GM18507 (cell line): ENCODE measurements around the gene ABI2.
"Not testable (repeated sequence)": the region's sequence is repeated elsewhere in the genome, so short reads cannot be mapped to it uniquely, and the experiment has no call there.

ENCODE experiments used
- DNase-seq: peaks from one replicate; pipeline ENCODE4 v3.0.0; 2011; ENCODE audit warnings: low read depth; ENCODE audit not compliant: insufficient read length; ENCODE audit errors: extremely low spot score
- FAIRE-seq: peaks from 2 replicates; lab custom pipeline; 2011; peaks lifted over from hg19 to GRCh38; lab: Jason Lieb, UNC

The ABI2 gene

GRCh38 chr2:203327901-203328759 is at the start of gene ABI2:
Gene ABI2 (plus strand): TSS chr2:203328394. CDS start chr2:203328515, 121 bp downstream.
- DNase-seq (peak; percentile 75), FAIRE-seq (no peak)

- DNase-seq (no peak), FAIRE-seq (no peak)
Observed at GRCh38 chr2:203279288-203279687, 48.9 kb upstream of the ABI2 start.

GRCh38 chr2:203280428-203281064 is 47.6 kb upstream of the ABI2 start:
- FAIRE-seq = no peak

GRCh38 chr2:203282101-203282500 is 46.1 kb upstream of the ABI2 start:
- DNase-seq (no peak), FAIRE-seq (no peak)

More at GRCh38 chr2:203280428-203281064, 47.6 kb upstream of the ABI2 start:
- DNase-seq = no peak

- DNase-seq (no peak), FAIRE-seq (no peak)
Observed at GRCh38 chr2:203286532-203286931, 41.7 kb upstream of the ABI2 start.

- no peak for DNase-seq
Observed at GRCh38 chr2:203301667-203302066, 26.5 kb upstream of the ABI2 start.

GRCh38 chr2:203302586-203302985 is 25.6 kb upstream of the ABI2 start:
- FAIRE-seq, DNase-seq: not testable (repeated sequence)

More at GRCh38 chr2:203301667-203302066, 26.5 kb upstream of the ABI2 start:
- FAIRE-seq = no peak

- no peak for DNase-seq
- FAIRE-seq = no peak
Observed at GRCh38 chr2:203310688-203311436, 17.3 kb upstream of the ABI2 start.

- FAIRE-seq = peak; percentile 26
- DNase-seq = no peak
Observed at GRCh38 chr2:203326356-203326755, 1.8 kb upstream of the ABI2 start.

- DNase-seq (no peak), FAIRE-seq (peak; percentile 72)
Observed at GRCh38 chr2:203327582-203327900, 653 bp upstream of the ABI2 start.

GRCh38 chr2:203328760-203329540 is 756 bp downstream of the ABI2 start:
- DNase-seq (peak; percentile 51), FAIRE-seq (peak; percentile 76)

- DNase-seq (no peak), FAIRE-seq (no peak)
Observed at GRCh38 chr2:203330434-203330833, 2.2 kb downstream of the ABI2 start.

- FAIRE-seq (no peak), DNase-seq (no peak)
Observed at GRCh38 chr2:203338322-203338721, 10.1 kb downstream of the ABI2 start.

GRCh38 chr2:203340791-203341487 is 12.7 kb downstream of the ABI2 start:
- DNase-seq = no peak
- FAIRE-seq = no peak

- no peak for DNase-seq
- no peak for FAIRE-seq
Observed at GRCh38 chr2:203341741-203342310, 13.6 kb downstream of the ABI2 start.

GRCh38 chr2:203342374-203342773 is 14.2 kb downstream of the ABI2 start:
- not testable (repeated sequence) for FAIRE-seq, DNase-seq

- FAIRE-seq = no peak
- DNase-seq = no peak
Observed at GRCh38 chr2:203344667-203345066, 16.5 kb downstream of the ABI2 start.

- no peak for FAIRE-seq
- DNase-seq = no peak
Observed at GRCh38 chr2:203346612-203347011, 18.4 kb downstream of the ABI2 start.

- FAIRE-seq = no peak
- no peak for DNase-seq
Observed at GRCh38 chr2:203347375-203347774, 19.2 kb downstream of the ABI2 start.
